Right atrium auricular region (tissue), 2 donors: ENCODE results near the gene KLKB1. TPM values are rescaled to one million over a fixed set of nuclear protein-coding genes. Genes with fewer than 3 reads are reported as not detected.
"Not testable (repeated sequence)": the region's sequence is repeated elsewhere in the genome, so short reads cannot be mapped to it uniquely, and the experiment has no call there.

Experiments
- DNase-seq: peaks from one replicate; pipeline ENCODE4 v3.0.0-alpha.2; 2019; ENCODE audit warnings: low spot score
- H3K27ac ChIP-seq, 2 donors: fragments of 200-600 bp; sonication (generic); 1 replicate in 1 of 2; 2 replicates in 1 of 2; pipeline ENCODE4 v1.5.1; 2016 to 2019
- H3K27me3 ChIP-seq, 2 donors: fragments of 200-600 bp; sonication (generic); one replicate each; pipeline versions ENCODE4 v1.5.1 to v1.6.0; 2017 to 2019
- H3K36me3 ChIP-seq: fragments of 200-600 bp; sonication (generic); one replicate; pipeline ENCODE4 v1.5.1; 2016
- H3K4me1 ChIP-seq, 2 donors: fragments of 200-600 bp; sonication (generic); one replicate each; pipeline versions ENCODE4 v1.5.1 to v1.6.0; 2017 to 2019
- H3K4me3 ChIP-seq, 2 donors: fragments of 200-600 bp; sonication (generic); 1 replicate in 1 of 2; 2 replicates in 1 of 2; pipeline ENCODE4 v1.5.1; 2017 to 2019; ENCODE audit warnings: mild to moderate bottlenecking in 1 of 2, moderate library complexity in 1 of 2
- H3K9me3 ChIP-seq, 2 donors: fragments of 200-600 bp; sonication (generic); one replicate each; pipeline ENCODE4 v1.5.1; 2019
- total RNA-seq, 2 donors: library from RNA; depleted of rRNA; stranded (reverse); fragments of >200 nt; gene quantifications; one replicate each; pipeline ENCODE4 v1.1.0, GENCODE V29; 2016
- TF ChIP-seq, protein P1 (sequence below), 2 donors: fragments of 200-600 bp; sonication (generic); IDR thresholded peaks; one replicate each; pipeline ENCODE4 v1.5.1; 2019; ENCODE audit warnings: antibody characterized with exemption in 2 of 2

The KLKB1 gene
- total RNA-seq, 2 donors from 2014 or later = 0.75 to 1.9 TPM

DNA sequence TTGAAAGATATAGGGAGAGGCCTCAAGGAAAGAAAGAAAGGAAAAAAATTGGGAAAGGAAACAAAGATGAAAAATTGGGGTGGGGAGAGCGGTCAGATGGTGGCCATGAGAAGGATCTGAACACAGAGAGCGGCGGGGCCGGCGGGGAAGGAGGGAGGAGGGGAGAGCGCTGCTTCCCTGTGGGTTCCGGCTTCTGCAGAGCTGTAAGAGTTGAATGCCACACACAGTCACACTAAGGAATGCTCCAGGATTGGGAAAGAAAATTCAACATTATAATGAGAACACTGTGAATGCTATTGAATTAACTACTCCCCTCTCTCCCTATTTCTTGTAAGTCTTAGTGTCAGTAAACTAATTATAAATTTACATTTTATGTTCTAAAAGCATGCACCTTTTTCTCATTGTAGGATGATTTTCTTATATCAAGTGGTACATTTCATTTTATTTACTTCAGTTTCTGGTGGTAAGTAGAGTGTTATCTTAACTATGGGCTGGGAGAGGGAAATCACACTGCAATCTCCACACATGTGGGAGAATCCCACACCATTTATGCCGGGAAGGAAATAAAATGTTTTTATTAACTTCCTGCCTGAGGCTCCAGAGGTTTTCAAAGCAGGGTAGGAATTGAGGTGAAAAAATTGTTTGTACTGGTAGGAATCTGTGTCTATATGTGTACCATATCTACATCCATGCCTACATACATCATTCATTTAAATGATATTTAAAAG, 39.6 kb downstream of the KLKB1 start:
- TF ChIP-seq, protein P1, sequence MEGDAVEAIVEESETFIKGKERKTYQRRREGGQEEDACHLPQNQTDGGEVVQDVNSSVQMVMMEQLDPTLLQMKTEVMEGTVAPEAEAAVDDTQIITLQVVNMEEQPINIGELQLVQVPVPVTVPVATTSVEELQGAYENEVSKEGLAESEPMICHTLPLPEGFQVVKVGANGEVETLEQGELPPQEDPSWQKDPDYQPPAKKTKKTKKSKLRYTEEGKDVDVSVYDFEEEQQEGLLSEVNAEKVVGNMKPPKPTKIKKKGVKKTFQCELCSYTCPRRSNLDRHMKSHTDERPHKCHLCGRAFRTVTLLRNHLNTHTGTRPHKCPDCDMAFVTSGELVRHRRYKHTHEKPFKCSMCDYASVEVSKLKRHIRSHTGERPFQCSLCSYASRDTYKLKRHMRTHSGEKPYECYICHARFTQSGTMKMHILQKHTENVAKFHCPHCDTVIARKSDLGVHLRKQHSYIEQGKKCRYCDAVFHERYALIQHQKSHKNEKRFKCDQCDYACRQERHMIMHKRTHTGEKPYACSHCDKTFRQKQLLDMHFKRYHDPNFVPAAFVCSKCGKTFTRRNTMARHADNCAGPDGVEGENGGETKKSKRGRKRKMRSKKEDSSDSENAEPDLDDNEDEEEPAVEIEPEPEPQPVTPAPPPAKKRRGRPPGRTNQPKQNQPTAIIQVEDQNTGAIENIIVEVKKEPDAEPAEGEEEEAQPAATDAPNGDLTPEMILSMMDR (IDR thresholded peaks at IDR 0.05) = no peak
- H3K36me3 ChIP-seq = no peaks in the 10 kb centered on the region
- H3K9me3 ChIP-seq = no peaks in the 10 kb centered on the region
- no peaks in the 10 kb centered on the region for H3K27me3 ChIP-seq
- no peak for DNase-seq
- H3K4me1 ChIP-seq = no peaks in the 10 kb centered on the region
- no peak overlapping the region for H3K27ac ChIP-seq
- H3K4me3 ChIP-seq = no peak overlapping the region

DNA sequence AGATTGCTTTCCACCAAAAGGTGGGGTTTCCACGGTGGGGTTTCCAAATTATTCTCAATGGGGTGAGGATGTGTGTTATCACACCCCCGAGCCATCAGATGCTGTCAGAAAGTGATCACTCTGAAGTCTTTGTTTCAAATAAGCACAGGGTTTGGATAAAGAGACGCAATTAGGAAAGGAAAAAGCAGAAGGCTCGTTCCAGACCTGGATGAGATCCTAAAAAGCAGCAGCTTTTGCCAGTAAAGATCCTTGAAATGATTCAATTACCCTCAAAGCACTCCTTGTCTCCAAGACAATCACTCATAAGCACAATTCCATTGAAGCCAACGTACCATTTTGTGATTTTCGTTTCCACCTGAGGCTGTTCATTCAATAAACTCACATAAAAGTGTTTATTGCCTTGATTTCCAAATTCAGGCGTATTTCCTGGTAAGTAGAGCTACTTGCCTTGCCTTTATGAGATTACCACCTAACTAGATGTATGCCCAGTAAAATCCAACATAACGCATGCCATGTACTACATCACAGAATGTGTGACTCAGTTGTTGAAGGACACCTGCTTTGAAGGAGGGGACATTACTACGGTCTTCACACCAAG, 43.9 kb downstream of the KLKB1 start:
- H3K4me3 ChIP-seq = no peak overlapping the region
- no peaks in the 10 kb centered on the region for H3K27me3 ChIP-seq
- no peak for DNase-seq
- no peak overlapping the region for H3K27ac ChIP-seq
- no peaks in the 10 kb centered on the region for H3K9me3 ChIP-seq
- no peaks in the 10 kb centered on the region for H3K4me1 ChIP-seq
- H3K36me3 ChIP-seq = no peaks in the 10 kb centered on the region
- TF ChIP-seq, protein P1 (IDR thresholded peaks at IDR 0.05) = no peak

DNA sequence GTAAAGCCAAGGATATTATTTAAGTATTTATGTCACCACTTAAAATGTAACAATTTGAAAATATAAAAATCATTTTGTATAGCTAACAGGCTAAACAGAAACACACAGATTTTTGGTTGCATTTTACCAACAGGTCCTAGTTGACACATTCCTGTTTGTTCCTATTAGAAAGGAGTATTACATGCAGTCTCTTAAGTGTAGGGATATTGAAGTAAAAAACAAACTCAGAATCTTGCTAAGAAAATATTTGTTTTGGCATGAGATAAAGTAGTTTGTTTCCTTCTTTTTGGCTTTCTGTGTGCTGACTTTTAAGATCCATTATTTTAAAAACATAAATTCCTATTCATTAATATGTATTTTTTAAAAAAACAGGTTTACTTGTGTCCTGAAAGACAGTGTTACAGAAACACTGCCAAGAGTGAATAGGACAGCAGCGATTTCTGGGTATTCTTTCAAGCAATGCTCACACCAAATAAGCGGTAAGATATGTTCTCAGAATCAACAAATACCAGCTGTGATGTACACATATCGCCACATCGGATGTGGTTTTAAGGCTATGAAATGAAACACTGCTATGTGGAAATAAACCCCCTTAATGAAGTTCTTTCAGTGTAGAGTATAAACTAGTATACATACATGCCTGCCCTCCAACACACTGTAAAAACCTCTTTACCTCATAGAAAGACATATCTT, 45.5 kb downstream of the KLKB1 start:
- H3K36me3 ChIP-seq = no peaks in the 10 kb centered on the region
- H3K4me3 ChIP-seq = no peak overlapping the region
- DNase-seq = no peak
- H3K27ac ChIP-seq = no peak overlapping the region
- H3K27me3 ChIP-seq = no peaks in the 10 kb centered on the region
- TF ChIP-seq, protein P1 (IDR thresholded peaks at IDR 0.05) = no peak
- no peaks in the 10 kb centered on the region for H3K4me1 ChIP-seq
- H3K9me3 ChIP-seq = no peaks in the 10 kb centered on the region

DNA sequence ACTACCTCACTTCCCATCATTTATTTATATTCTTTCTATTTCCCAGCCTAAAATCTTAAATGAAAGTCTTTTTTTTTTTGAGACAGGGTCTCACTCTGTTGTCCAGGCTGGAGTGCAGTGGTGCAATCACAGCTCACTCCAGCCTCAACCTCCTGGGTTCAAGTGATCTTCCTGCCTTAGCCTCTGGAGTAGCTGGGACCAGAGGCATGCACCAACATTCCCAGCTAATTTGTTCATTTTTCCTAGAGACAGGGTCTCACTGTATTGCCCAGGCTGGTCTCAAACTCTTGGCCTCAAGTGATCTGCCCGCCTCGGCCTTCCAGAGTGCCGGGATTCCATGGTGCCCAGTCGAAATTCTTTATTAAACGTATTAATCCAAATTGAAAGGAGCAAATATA, 46.1 kb downstream of the KLKB1 start:
- not testable (repeated sequence) for H3K36me3 ChIP-seq, H3K4me3 ChIP-seq

DNA sequence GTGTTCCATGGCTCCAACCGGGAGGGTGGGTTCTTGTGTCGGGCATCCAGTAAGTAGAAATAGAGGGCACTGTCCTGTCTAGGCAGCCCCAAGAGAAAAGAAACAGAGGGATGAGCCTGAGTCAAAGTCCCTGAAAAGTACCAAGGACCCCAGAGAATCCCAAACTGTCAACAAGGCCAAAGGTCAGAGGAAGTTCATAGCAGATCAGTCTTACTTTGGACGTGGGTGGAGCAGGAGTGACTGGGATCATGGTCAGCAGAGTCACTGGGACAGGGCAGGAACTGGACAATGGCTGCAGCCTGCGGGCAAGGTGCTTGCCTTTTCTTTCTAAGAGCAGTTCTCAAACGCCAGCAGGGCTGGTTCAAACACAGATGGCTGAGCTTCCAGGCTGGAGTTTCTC, 56.0 kb downstream of the KLKB1 start:
- Histone ChIP-seq H3K36me3 (no peaks in the 10 kb centered on the region), H3K9me3 (no peaks in the 10 kb centered on the region), H3K4me3 (no peak overlapping the region), H3K27me3 (no peaks in the 10 kb centered on the region), H3K27ac (no peak overlapping the region), H3K4me1 (no peaks in the 10 kb centered on the region)
- TF ChIP-seq, protein P1 (IDR thresholded peaks at IDR 0.05) = no peak
- no peak for DNase-seq

More for the DNA sequence above, 46.1 kb downstream of the KLKB1 start:
- H3K4me1 ChIP-seq, DNase-seq, H3K27ac ChIP-seq, H3K27me3 ChIP-seq, H3K9me3 ChIP-seq: not testable (repeated sequence)

DNA sequence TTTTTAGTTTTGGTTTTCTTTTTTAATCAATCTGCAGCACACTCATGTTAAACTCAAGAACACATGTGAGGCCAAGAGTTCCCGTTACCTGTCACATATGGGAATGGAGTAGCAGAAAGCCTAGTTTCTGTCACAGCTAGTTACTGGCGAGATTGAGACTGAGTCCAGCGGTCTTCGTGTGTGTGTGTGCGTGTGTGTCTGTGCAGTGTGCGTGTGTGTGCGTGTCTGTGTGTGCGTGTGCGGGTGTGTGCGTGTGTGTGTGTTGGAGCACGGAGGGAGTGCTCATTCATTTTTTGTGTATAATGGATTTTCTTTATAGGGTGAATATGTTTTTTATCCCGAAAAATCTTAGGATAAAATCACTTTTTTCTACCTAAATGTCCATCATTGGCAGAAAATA, 57.8 kb downstream of the KLKB1 start:
- DNase-seq = no peak
- no peak overlapping the region for H3K4me3 ChIP-seq
- H3K27ac ChIP-seq = no peak overlapping the region
- H3K27me3 ChIP-seq = no peaks in the 10 kb centered on the region
- TF ChIP-seq, protein P1 (IDR thresholded peaks at IDR 0.05) = no peak
- H3K4me1 ChIP-seq = no peaks in the 10 kb centered on the region
- no peaks in the 10 kb centered on the region for H3K36me3 ChIP-seq
- H3K9me3 ChIP-seq = no peaks in the 10 kb centered on the region
